ENCODE measurements around the gene CACNA1C. TPM values are rescaled to one million over a fixed set of nuclear protein-coding genes. Genes with fewer than 3 reads are reported as not detected.

The CACNA1C gene
- total RNA-seq, 2 experiments from 2014 or later: 0.05 to 0.08 TPM

DNA sequence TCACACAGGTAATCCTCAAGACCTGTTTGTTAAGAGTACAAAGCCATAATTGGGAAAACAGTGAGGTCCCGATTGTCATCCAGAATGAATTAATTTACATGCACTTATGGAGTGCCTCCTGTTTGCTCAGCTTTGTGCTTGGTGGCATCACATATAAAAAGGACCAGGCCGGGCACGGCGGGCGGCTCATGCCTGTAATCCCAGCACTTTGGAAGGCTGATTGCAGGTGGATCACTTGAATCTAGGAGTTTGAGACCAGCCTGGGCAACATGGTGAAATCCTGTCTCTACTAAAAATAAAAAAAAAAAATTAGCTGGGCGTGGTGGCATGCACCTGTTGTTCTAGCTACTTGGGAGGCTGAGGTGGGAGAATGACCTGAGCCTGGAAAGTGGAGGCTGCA is 247.4 kb downstream of the CACNA1C start:
- intact Hi-C loops (cut with DNase I, micrococcal nuclease): no loop called here
- no peak overlapping the region for H3K27ac ChIP-seq (ENCODE audit: low read depth in 1 of 2, low read length in 2 of 2)
- H3K36me3 Mint-ChIP-seq (ENCODE audit: low read depth): no peaks in the 10 kb centered on the region
- no peaks in the 10 kb centered on the region for H3K27me3 Mint-ChIP-seq
- H3K4me3 Mint-ChIP-seq: no peak overlapping the region
- no peaks in the 10 kb centered on the region for H3K36me3 ChIP-seq (ENCODE audit: insufficient read depth, low read length)
- H3K9me3 Mint-ChIP-seq: no peaks in the 10 kb centered on the region
- H3K4me1 Mint-ChIP-seq (ENCODE audit: low read depth): peaks cover 18% of the 10 kb centered on the region
- H3K9me3 ChIP-seq (ENCODE audit: control insufficient read depth in 1 of 2, insufficient read depth in 1 of 2, low read length in 2 of 2): no peaks in the 10 kb centered on the region
- H3K27me3 ChIP-seq (ENCODE audit: control insufficient read depth in 1 of 2, insufficient read depth in 2 of 2, low read length in 2 of 2): no peaks in the 10 kb centered on the region
- DNase-seq (no peak), ATAC-seq (ENCODE audit: poor library complexity) (no peak)
- H3K4me1 ChIP-seq (ENCODE audit: insufficient read depth, low read length): peaks cover 6% of the 10 kb centered on the region
- CTCF ChIA-PET: no interaction called here
- H3K4me3 ChIP-seq (ENCODE audit: low read length): no peak overlapping the region
- no peak overlapping the region for H3K27ac Mint-ChIP-seq
- POLR2A ChIA-PET: no interaction called here
- TF ChIP-seq, protein P1, sequence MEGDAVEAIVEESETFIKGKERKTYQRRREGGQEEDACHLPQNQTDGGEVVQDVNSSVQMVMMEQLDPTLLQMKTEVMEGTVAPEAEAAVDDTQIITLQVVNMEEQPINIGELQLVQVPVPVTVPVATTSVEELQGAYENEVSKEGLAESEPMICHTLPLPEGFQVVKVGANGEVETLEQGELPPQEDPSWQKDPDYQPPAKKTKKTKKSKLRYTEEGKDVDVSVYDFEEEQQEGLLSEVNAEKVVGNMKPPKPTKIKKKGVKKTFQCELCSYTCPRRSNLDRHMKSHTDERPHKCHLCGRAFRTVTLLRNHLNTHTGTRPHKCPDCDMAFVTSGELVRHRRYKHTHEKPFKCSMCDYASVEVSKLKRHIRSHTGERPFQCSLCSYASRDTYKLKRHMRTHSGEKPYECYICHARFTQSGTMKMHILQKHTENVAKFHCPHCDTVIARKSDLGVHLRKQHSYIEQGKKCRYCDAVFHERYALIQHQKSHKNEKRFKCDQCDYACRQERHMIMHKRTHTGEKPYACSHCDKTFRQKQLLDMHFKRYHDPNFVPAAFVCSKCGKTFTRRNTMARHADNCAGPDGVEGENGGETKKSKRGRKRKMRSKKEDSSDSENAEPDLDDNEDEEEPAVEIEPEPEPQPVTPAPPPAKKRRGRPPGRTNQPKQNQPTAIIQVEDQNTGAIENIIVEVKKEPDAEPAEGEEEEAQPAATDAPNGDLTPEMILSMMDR (IDR thresholded peaks at IDR 0.05): no peak

DNA sequence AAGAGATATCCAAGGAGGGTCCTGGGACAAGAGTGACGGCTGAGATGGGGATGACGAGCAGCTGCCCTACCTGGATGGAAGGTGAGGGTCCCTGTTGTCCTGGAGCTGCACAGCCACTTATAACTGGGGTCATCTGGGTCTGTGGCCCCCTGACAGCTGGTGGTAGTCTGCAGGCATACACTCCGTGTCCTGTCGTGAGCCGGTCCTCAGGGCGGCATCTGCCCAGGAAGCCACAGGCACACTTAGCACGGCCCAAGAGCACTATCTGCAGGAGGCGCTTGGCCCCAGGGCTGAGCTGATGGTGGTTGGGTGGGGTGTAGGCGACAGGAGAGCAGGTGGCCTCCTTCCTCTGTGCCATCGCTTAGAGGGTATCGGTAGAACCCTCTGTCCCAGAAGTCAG is 248.1 kb downstream of the CACNA1C start:
- TF ChIP-seq, protein P1 (IDR thresholded peaks at IDR 0.05): no peak
- Histone ChIP-seq H3K27ac (ENCODE audit: low read depth in 1 of 2, low read length in 2 of 2) (no peak overlapping the region), H3K9me3 (ENCODE audit: control insufficient read depth in 1 of 2, insufficient read depth in 1 of 2, low read length in 2 of 2) (no peaks in the 10 kb centered on the region), H3K4me1 (ENCODE audit: insufficient read depth, low read length) (peaks cover 4% of the 10 kb centered on the region), H3K4me3 (ENCODE audit: low read length) (no peak overlapping the region), H3K36me3 (ENCODE audit: insufficient read depth, low read length) (no peaks in the 10 kb centered on the region), H3K27me3 (ENCODE audit: control insufficient read depth in 1 of 2, insufficient read depth in 2 of 2, low read length in 2 of 2) (no peaks in the 10 kb centered on the region)
- ATAC-seq (ENCODE audit: poor library complexity): no peak
- Mint-ChIP-seq H3K36me3 (ENCODE audit: low read depth) (no peaks in the 10 kb centered on the region), H3K4me1 (ENCODE audit: low read depth) (peaks cover 15% of the 10 kb centered on the region), H3K27ac (no peak overlapping the region), H3K4me3 (no peak overlapping the region), H3K9me3 (no peaks in the 10 kb centered on the region), H3K27me3 (no peaks in the 10 kb centered on the region)
- DNase-seq: no peak
- intact Hi-C loops (cut with DNase I, micrococcal nuclease): no loop called here
- ChIA-PET POLR2A (no interaction called here), CTCF (no interaction called here)

DNA sequence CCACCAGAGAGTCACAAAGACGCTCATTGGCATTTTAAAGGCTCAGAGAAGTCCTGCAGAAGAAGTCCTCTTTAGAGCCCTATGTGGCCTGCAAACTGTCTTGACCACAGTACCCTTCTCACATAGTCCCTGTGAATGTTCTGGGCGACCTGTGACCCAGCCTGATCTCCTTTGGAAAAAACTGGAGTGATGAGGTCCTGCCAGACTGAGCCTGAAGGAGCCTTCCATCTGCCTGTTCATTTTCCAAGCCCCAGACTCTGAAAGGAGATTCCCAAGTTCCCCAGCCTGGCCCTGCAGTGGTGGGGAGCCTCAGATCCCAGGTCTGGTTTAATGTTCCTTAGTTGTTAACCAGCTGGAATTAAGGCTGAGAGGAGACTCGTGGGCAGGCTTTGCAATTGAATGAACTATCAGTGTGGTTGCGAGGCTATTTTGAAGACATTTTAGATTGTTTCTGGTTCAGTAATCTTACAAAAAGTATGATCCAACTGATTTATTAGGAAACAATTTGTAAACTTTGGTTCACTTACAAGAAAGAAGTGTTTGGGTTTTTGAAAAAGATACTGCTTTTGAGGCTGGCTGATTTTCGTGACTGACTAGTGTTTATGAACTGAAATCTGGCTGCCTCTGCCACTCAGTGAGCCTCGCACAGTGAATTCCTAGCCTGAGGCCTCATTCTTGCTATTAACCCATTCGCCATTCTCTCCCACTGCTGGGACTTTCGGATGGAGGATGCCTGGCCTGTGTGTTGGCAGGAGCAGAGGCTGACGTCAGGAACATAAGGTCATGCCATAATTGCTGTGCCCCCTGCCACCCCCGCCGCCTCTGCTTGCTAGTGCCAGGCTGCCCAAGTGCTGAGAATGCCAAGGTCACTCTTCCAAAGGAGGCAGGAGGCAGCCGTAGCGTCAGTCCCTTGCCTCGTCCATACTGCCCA is 249.0 kb downstream of the CACNA1C start:
- Histone ChIP-seq H3K4me1 (ENCODE audit: insufficient read depth, low read length) (peaks cover 4% of the 10 kb centered on the region), H3K4me3 (ENCODE audit: low read length) (no peak overlapping the region), H3K9me3 (ENCODE audit: control insufficient read depth in 1 of 2, insufficient read depth in 1 of 2, low read length in 2 of 2) (no peaks in the 10 kb centered on the region), H3K27ac (ENCODE audit: low read depth in 1 of 2, low read length in 2 of 2) (no peak overlapping the region), H3K36me3 (ENCODE audit: insufficient read depth, low read length) (no peaks in the 10 kb centered on the region), H3K27me3 (ENCODE audit: control insufficient read depth in 1 of 2, insufficient read depth in 2 of 2, low read length in 2 of 2) (no peaks in the 10 kb centered on the region)
- TF ChIP-seq, protein P1 (IDR thresholded peaks at IDR 0.05): no peak
- Mint-ChIP-seq H3K4me1 (ENCODE audit: low read depth) (peaks cover 15% of the 10 kb centered on the region), H3K27me3 (no peaks in the 10 kb centered on the region), H3K4me3 (no peak overlapping the region), H3K27ac (no peak overlapping the region), H3K9me3 (no peaks in the 10 kb centered on the region), H3K36me3 (ENCODE audit: low read depth) (no peaks in the 10 kb centered on the region)
- POLR2A ChIA-PET: no interaction called here
- CTCF ChIA-PET: no interaction called here
- intact Hi-C loops (cut with DNase I, micrococcal nuclease): no loop called here
- no peak for ATAC-seq (ENCODE audit: poor library complexity)
- no peak for DNase-seq

Data from CD4-positive, alpha-beta T cell (primary cell).